GM20431 (cell line): ENCODE data around the gene SEMA5B.

ENCODE experiments used
- in situ Hi-C: fragments of 300-500 bp; cut with MseI, MboI; formaldehyde crosslinking; loops from one replicate; pipeline ENCODE4 v1.15.0; 2020; ENCODE audit warnings: low sequenced_read_pairs; ENCODE audit not compliant: unreplicated experiment

SEMA5B gene, protein sequence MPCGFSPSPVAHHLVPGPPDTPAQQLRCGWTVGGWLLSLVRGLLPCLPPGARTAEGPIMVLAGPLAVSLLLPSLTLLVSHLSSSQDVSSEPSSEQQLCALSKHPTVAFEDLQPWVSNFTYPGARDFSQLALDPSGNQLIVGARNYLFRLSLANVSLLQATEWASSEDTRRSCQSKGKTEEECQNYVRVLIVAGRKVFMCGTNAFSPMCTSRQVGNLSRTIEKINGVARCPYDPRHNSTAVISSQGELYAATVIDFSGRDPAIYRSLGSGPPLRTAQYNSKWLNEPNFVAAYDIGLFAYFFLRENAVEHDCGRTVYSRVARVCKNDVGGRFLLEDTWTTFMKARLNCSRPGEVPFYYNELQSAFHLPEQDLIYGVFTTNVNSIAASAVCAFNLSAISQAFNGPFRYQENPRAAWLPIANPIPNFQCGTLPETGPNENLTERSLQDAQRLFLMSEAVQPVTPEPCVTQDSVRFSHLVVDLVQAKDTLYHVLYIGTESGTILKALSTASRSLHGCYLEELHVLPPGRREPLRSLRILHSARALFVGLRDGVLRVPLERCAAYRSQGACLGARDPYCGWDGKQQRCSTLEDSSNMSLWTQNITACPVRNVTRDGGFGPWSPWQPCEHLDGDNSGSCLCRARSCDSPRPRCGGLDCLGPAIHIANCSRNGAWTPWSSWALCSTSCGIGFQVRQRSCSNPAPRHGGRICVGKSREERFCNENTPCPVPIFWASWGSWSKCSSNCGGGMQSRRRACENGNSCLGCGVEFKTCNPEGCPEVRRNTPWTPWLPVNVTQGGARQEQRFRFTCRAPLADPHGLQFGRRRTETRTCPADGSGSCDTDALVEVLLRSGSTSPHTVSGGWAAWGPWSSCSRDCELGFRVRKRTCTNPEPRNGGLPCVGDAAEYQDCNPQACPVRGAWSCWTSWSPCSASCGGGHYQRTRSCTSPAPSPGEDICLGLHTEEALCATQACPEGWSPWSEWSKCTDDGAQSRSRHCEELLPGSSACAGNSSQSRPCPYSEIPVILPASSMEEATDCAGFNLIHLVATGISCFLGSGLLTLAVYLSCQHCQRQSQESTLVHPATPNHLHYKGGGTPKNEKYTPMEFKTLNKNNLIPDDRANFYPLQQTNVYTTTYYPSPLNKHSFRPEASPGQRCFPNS

DNA sequence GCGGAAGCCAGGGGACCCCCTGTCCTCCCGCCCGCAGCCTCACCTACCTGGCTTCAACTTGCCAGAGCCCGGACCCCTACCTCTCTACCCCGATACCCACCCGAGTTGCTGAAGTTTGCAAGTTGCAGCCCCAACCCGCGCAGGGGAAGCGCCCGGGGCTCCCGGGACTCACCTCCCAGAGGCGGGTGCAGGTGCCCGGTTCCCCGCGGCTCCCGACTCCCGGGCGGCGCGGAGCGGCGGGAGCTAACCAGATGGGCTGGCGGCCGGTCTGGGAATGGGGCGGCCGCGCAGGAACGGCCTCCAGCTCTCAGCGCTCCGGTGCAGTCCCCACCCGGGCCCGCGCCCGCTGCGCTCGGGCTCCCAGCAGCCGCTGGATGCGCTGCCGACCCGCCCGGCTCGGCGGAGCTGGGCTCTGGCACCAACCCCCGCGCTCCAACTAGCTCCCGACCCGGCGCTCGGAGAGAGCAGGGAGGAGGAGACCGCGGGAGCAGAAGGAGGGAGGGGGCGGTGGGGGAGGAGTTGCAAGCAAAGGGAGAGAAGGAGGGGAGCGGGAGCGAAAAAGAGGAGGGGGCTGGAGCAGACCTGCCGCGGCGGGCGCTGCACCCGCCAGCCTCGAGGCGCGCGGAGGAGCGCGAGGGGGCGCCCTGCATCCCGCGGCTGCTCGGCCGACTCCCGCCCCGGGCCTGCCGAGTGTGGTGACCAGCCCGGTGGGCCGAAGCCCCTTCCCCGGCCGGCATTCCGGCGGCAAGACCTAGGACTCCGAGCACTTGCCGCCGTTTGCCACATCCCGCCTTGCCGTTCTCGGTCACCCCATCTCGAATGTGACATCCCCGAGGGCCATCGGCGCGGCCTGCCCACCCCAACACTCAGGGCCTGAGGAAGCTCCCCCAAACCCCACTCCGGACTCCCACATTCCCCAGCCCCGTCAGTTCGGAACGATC lies at the start of gene SEMA5B:
SEMA5B (minus strand) TSS at position 472 of the 941 bp plus-strand sequence. CDS start 66,500 bp downstream, outside the sequence.
- in situ Hi-C loops: no loop called here

DNA sequence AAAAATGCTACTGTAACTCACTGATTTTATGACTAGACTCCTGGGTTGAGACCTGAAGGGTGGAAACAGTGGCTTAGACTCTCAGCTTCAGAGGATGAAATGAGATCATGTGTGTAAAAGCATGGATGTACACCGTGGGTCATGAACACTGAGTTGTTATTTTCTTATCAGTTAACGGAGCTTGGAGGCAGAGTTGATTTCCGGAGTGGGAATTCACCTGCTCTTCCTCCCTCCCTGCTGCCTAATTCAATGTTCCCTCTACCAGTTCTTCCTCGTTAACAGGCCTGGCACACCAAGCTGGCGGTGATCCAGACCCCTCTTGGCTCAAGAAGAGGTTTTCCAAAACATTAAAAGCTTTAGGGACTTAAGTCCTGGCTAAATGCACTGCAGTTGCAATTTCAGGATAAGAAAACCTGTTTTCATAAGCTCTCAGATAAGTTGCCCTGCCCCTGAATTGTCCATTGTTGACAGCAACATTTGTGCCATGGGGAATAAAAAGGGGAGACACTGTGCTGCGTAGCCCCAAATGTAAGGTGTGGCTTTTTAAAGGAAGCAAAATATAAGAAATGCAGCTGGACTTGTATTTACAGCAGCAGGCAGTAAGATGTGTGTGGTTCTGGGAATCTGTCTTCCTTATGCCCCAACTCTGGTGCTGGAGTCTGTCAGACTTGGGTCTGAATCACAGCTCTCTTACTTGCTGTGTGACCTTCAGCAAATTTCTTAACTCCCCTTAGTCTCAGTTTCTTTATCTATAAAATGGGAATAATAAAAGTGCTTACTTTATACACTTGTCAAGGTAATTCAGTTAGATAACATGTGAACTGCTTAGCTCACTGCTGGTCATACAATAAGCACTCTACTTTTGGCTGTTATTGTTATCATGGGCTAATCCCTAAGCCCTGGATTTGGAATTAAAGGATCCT lies 49.2 kb upstream of the SEMA5B start:
- in situ Hi-C loops: no loop called here

DNA sequence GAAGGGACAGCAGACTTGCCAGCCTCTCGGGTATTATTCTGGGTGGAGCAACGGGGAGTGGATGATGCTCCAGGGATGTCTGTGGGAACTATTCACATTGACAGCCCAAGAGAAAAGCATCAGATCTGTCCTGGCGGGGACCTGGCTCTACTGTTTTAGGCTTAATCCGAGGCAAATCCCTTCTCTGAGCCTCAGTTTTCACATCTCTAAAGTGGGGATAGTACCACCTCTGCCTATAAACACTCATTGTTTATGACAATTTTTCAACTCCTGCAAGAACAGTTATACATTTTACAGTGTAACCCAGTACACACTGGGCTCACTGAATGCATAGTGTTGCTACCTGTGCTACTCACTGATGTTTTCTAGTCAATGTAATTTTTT lies 48.5 kb upstream of the SEMA5B start:
- in situ Hi-C loops: no loop called here

DNA sequence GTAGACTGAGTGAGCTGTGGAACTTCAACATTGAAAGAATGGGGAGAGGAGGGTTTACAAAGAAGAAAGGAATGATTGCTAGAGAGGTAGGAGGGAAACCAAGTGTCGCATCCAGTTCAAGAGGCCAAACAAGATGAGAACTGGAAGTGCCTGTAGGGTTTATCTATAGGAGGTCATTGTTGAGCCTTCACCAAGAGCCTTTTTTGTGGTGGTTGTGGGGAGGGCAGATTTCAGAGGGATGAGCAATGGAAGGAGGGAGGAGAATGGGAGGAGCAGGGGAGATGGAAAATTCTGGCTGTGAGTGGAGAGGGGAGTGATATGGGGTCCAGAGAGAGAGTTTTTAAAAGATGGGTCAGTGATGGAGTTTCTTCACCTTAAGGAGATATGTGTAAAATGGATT lies 47.8 kb upstream of the SEMA5B start:
- in situ Hi-C loops: no loop called here

DNA sequence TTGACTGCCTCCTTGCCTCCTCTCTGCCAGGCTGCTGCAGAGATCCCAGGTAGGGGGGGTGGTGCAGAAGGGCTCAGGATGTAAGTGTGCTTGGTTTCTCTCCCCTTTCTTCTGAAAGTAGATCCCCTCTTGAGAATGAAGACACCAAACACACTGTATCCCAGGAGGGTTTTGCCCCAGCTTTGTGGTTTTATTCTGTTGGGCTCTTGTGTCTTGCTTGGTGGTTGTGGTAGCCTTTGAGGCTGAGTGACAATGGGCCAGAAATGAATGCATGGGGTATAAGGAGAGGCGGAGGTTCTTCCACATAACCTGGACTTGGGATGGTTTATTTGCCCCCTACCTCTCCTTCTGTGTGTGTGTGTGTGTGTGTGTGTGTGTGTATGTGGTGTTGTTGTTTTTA lies 45.0 kb upstream of the SEMA5B start:
- in situ Hi-C loops: no loop called here

DNA sequence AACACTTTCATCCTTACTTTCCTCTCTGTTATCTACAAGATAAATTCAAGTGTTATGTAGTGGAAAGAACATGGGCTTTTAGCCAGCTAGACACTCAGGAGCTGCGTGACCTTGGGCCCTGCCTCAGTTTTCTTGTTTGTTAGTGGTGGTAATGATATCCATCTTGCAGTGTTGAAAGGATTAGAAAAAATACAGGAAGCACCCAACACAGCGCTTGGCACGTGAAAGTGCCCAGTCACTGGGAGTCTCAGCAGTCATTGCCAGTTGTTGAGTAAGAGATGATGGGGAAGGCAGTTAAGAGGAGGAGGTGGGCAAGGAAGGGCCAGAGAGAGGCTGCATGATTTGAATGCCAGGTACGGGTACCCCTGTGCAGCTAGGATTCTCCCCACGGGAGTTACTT lies 44.6 kb upstream of the SEMA5B start:
- in situ Hi-C loops: no loop called here

DNA sequence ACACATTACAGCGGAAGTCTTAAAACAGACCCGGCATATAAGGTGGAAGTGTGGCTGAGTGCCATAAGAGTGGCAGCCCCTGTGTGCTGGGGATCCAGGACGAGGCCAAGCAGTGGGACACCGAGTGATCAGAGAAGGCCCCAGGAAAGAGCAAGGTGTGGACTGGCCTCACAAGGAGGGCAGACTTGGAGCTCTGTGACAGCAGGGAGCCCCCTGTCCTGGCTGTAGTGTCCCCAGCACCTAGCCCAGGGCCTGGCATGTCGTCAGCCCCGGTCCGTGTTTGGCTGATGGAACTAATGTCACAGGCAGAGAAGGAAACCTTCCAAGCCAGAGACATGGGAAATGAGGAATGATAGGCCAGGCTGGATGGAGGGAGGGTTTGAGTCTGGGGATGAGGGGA lies 44.0 kb upstream of the SEMA5B start:
- in situ Hi-C loops: no loop called here

DNA sequence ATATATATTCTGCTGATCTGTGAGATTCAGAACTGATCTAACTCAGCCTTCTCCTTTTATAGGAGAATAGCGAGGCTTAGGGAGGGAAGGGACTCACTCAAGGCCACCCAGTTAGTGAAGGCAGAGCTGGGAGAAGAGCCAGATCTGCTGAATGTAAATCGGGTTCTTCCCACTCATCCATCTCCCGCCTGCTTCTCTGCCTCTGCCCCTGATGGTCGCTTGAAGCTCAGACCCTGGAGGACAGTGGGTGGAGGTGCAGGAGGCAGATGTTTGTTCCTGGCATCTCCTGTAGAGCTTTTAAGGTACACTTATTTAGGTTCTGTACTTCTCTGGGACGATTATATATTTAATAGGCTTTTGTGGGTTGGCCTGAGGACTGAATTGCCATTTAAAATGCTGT lies 43.6 kb upstream of the SEMA5B start:
- in situ Hi-C loops: no loop called here

DNA sequence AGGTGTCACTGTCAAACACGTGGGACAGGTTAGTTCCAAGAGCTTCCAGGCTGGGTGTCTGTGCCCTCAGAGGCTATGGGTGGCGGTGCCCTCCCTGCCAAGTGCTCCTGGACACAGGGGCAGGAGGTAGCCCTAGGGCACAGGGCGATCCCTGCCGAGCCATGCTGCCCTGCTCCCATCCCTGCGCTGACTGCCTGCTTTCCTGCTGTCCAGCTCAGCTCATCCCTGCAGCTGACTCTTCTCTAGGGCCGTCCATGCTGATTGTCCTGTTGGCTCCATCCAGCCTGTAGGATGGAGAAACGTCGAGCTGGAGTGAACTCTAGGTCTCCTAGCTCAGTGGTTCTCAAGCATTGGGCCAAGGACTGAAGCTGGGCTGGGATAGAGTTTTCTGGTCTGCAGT lies 42.9 kb upstream of the SEMA5B start:
- in situ Hi-C loops: no loop called here

DNA sequence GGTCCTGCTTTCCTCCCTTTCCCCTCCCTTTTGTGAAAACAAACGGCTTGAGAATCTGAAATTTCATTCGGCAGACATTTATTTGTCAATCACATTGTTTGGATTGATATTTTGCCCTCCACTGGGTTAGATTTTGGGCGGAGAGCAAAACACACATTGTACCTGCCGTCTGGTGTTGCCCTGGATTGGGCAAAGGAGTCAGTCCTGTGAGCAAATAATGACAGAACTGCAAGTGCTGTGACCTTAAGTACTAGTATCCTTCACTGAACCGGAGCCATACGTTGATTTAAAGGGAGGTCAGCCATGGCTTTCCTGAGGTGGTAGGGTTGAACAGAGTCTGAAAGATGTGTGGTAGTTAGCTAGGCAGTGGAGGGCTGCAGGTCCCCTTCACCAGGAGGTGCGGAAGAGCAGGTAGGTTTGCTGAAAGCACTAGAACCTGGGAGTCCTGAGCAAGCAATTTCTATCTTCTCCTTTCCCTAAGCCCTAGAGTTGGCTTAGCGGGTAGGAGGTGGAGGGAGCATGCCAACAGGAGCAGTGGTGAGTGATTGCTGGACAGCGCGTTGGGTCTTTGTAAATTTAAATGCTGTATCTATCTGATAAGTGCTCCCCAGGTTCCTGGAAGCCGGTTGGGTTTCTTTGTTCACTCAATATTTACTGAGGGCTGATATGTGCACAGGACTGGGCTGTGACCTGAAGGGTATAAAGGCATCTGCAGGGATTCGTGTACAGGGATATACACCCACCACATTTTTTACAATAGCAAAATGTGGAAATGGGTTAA lies 41.2 kb upstream of the SEMA5B start:
- in situ Hi-C loops: no loop called here

DNA sequence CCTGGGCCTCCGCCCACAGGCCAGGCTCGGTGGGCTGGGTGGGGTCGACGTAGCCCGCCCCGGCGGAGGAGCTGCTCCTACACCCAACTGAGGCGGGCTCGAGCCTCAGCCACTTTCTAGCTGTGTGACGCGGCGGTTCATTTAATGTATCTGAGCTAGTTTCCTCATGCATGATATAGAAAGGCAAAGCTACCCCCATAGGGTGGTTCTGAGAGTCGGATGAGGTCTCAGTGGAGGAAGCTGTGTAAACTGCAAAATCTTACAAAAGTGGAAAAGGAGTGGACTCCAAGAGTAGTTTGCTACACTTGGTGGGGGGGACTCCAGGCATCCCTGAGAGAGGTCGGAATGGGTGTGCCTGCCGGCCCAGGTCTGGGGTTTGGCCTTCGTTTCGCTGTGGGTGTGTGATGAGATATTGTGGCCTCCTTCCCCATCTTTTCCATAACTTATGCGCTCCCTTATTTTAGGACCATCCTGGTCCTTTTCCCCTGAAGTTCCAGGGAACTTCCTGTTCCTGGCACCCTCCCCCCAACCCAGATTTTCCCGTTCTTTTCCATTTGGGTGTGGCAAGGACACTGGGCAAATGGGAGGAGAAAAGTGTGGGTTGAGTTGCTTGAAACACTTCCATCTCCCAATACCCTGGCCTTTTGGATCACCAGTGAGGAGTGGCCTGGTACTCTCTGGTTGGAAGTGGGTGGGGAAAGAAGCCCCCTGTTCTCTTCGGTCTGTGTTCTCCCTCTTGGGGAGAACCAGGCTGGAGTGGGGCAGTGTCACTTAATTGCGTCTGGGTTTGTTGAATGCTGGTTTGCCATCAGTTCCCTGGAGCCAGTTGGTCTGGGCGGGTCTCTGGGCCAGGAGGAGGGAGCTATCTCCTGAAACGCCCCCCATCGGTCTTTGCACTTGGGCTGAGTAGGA lies 40.4 kb upstream of the SEMA5B start:
- in situ Hi-C loops: no loop called here

DNA sequence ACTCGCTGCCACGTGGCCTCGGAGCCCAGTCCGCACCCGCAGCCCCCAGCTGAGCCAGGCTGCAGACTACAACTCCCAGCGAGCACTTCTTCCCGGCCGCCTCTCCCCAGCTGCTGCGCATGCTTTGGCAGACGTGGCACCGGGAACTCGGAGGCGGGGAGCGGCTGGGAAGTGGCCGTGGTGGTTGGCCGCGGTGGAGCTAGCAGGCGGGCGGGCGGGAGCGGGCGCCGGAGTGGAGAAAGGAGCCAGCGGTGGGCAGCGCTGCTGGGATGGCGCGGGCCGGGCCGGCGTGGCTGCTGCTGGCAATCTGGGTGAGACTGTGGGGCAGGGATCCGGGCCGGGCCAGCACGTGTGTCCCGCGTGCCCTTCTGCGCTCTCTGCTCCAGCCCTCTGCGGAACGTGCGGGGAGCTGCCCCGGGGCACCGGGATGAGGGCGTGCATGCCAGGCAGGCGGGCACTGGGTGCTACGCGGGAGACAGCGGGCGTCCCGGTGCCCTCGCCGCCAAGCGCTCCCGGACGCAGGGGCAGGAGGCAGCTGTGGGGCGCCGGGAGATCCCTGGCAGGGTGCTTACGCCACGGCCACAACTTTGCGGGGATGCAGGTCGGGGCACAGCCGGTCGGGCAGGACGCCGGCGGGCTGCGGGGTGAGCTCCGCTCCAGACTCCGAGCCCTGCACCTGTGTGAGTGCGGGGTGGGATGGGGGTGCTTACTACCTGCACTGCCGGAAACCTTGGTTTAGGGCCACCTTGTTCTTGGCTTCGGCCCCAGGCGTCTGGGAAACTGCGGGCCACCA lies 39.5 kb upstream of the SEMA5B start, which contains the start of gene PDIA5:
PDIA5 (plus strand) TSS at position 130 of the 793 bp plus-strand sequence; CDS start at position 270, 140 bp downstream.
- in situ Hi-C loops: no loop called here

DNA sequence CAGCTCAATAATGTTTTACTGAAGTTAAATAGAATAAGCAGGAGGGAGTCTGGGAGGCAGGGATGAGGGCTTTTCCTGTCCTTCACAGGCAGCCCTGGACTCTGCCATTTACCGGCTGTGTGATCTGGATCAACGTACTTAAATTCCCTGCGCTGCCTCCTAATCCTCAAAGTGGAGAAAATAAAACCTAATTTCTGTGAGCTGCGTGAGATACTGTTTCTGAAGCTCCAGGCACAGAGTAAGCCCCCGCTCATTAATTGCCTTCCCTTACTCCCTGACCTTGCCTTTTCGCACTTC lies 39.0 kb upstream of the SEMA5B start:
- in situ Hi-C loops: no loop called here

DNA sequence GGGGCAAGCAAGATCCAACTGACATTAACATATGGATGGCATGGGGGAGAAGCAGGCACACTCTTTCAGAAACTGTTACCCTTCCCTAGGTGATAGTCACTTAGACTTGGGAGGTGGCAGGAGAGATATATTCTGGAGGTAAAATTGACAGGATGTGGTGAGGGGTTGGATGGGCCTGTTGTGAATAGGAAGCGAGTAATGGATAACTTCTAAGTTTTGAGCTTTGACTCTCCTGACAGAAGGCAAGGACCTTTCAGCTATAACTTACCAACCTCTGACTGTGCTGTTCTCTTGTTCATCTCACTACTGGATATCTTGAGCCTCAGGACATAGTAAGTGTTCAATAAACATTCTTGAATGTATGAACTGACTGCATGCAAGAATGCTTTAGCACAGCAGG lies 37.4 kb upstream of the SEMA5B start:
- in situ Hi-C loops: no loop called here

DNA sequence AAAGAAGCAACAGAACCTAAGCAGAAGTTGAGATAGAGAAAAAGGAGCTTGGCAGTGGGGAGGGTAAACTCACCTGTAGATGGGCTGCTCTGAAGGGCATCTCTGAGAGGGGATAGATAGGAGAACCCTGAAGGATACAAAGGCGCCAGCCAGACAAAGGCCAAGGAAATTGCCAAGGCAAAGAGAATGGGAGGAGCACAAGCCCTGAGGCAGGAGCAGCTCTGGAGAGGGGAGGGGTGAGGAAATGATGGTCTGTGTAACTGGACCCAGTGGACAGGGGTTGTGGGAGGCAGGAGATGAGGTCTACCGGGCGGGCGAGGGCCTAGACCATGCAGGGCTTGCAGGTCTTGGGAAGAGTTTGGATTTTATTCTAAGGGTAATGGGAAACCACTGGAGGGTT lies 36.9 kb upstream of the SEMA5B start:
- in situ Hi-C loops: no loop called here

DNA sequence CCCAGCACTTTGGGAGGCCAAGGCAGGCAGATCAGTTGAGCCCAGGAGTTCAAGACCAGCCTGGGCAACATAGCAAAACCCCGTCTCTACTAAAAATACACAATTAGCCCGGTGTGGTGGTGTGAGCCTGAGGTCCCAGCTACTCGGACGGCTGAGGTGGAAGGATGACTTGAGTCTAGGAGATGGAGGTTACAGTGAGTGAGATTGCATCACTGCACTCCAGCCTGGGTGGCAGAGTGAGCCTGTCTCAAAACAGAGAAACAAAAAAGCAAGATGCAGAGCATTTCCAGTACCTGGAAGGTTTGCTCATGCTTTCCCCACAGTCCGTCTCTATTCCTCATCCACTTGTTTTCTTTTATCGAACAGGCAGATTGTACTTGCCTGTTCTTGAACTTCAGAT lies 35.5 kb upstream of the SEMA5B start:
- in situ Hi-C loops: no loop called here
